ENCODE measurements around the gene PRF1.

The PRF1 gene

GRCh38 chr10:70600512-70601395 is 1.8 kb downstream of the PRF1 start:
- H3K27me3 ChIP-seq (ENCODE audit: insufficient read depth, poor library complexity, severe bottlenecking): no peaks in the 10 kb centered on the region
- DNase-seq (ENCODE audit: low read depth in 1 of 2, low spot score in 1 of 2): no peak

GRCh38 chr10:70599791-70600190 is 2.8 kb downstream of the PRF1 start:
- no peak overlapping the region for H3K27ac ChIP-seq (replicated peaks)
- H3K4me3 ChIP-seq (replicated peaks; ENCODE audit: insufficient read depth, low read length): no peak overlapping the region
- DNase-seq (ENCODE audit: low read depth in 1 of 2, low spot score in 1 of 2): no peak
- no peaks in the 10 kb centered on the region for H3K27me3 ChIP-seq (ENCODE audit: insufficient read depth, poor library complexity, severe bottlenecking)
- TF ChIP-seq, protein P1, sequence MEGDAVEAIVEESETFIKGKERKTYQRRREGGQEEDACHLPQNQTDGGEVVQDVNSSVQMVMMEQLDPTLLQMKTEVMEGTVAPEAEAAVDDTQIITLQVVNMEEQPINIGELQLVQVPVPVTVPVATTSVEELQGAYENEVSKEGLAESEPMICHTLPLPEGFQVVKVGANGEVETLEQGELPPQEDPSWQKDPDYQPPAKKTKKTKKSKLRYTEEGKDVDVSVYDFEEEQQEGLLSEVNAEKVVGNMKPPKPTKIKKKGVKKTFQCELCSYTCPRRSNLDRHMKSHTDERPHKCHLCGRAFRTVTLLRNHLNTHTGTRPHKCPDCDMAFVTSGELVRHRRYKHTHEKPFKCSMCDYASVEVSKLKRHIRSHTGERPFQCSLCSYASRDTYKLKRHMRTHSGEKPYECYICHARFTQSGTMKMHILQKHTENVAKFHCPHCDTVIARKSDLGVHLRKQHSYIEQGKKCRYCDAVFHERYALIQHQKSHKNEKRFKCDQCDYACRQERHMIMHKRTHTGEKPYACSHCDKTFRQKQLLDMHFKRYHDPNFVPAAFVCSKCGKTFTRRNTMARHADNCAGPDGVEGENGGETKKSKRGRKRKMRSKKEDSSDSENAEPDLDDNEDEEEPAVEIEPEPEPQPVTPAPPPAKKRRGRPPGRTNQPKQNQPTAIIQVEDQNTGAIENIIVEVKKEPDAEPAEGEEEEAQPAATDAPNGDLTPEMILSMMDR (IDR thresholded peaks at IDR 0.05; ENCODE audit: insufficient read depth, low read length): no peak
- TF ChIP-seq POLR2AphosphoS5 (IDR thresholded peaks at IDR 0.05; ENCODE audit: low read depth): no peak
- no peak for TF ChIP-seq GABPA (IDR thresholded peaks at IDR 0.05; ENCODE audit: low read depth)
- no peak for TF ChIP-seq SPI1 (IDR thresholded peaks at IDR 0.05; ENCODE audit: borderline replicate concordance, low read depth)
- no peak for TF ChIP-seq REST (IDR thresholded peaks at IDR 0.05; ENCODE audit: insufficient replicate concordance, low read depth)

More at GRCh38 chr10:70600512-70601395, 1.8 kb downstream of the PRF1 start:
- TF ChIP-seq POLR2AphosphoS5 (IDR thresholded peaks at IDR 0.05; ENCODE audit: low read depth) (no peak), GABPA (IDR thresholded peaks at IDR 0.05; ENCODE audit: low read depth) (no peak), SPI1 (IDR thresholded peaks at IDR 0.05; ENCODE audit: borderline replicate concordance, low read depth) (no peak), REST (IDR thresholded peaks at IDR 0.05; ENCODE audit: insufficient replicate concordance, low read depth) (no peak)
- TF ChIP-seq, protein P1 (IDR thresholded peaks at IDR 0.05; ENCODE audit: insufficient read depth, low read length): no peak
- H3K27ac ChIP-seq (replicated peaks): no peak overlapping the region
- no peak overlapping the region for H3K4me3 ChIP-seq (replicated peaks; ENCODE audit: insufficient read depth, low read length)

- Histone ChIP-seq H3K27me3 (ENCODE audit: insufficient read depth, poor library complexity, severe bottlenecking) (no peaks in the 10 kb centered on the region), H3K4me3 (replicated peaks; ENCODE audit: insufficient read depth, low read length) (no peak overlapping the region), H3K27ac (replicated peaks) (no peak overlapping the region)
- no peak for TF ChIP-seq GABPA (IDR thresholded peaks at IDR 0.05; ENCODE audit: low read depth)
- no peak for TF ChIP-seq SPI1 (IDR thresholded peaks at IDR 0.05; ENCODE audit: borderline replicate concordance, low read depth)
- no peak for TF ChIP-seq POLR2AphosphoS5 (IDR thresholded peaks at IDR 0.05; ENCODE audit: low read depth)
- TF ChIP-seq, protein P1 (IDR thresholded peaks at IDR 0.05; ENCODE audit: insufficient read depth, low read length): no peak
- no peak for TF ChIP-seq REST (IDR thresholded peaks at IDR 0.05; ENCODE audit: insufficient replicate concordance, low read depth)
- DNase-seq (ENCODE audit: low read depth in 1 of 2, low spot score in 1 of 2): no peak
Measured at GRCh38 chr10:70599319-70599718, 3.2 kb downstream of the PRF1 start.

Data from HL-60 (cell line).